ENCODE data around the gene CUBN. TPM values are rescaled to one million over a fixed set of nuclear protein-coding genes. Genes with fewer than 3 reads are reported as not detected.

Gene CUBN
- total and polyA plus RNA-seq, 2 of the 13 experiments (the other 11 are each of a cell fraction or from before 2014, with no cell fraction given) = 0.27 to 0.32 TPM

DNA sequence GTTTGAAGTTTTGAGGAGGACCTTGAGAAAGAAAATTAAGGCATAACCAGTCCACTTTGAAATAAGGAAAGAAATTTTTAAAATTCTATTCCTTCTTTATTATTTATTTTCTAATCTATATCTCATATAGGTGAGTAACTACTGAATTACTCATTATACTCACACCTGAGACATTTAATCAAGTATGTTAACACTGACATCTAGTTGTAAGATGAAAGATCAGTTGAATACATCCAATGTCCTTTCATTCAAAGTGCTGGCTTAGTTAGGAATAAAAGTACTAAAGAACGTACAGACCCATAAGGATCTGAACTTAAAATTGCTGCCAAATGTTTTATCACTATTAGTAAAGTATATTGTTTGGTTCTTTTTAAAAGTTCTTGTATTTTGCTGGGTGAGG, 48.4 kb upstream of the CUBN start (continued):
- TF ChIP-seq ISL2 (CRISPR knock-in tag; IDR thresholded peaks at IDR 0.05) = no peak
- no peak for TF ChIP-seq FOXO1 (CRISPR knock-in tag; IDR thresholded peaks at IDR 0.05)
- no peak for TF ChIP-seq RBM39 (IDR thresholded peaks at IDR 0.05; ENCODE audit: low read depth, low read length, poor library complexity, severe bottlenecking)
- TF ChIP-seq TCF7L2 (IDR thresholded peaks at IDR 0.05; ENCODE audit: low read depth, low read length) = no peak

DNA sequence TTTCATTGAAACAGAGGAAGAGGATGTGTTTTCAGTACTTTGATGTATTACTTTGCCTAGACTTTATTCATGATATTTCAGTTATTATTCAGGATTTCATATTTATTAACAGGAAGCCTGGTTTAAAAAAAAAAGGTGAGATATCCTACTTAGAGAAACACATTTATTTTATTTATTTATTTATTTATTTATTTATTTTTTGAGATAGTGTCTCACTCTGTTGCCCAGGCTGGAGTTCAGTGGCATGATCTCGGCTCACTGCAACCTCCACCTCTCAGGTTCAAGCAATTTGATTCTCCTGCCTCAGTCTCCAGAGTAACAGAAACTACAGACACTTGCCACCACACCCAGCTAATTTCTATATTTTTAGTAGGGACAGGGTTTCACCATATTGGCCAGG, 47.4 kb upstream of the CUBN start:
- POLR2A ChIA-PET = no interaction called here
- intact Hi-C loops (cut with micrococcal nuclease; ENCODE audit: unreplicated experiment) = no loop called here
- TF ChIP-seq ARHGAP35 (CRISPR knock-in tag; IDR thresholded peaks at IDR 0.05; ENCODE audit: borderline replicate concordance) = no peak
- TF ChIP-seq, protein P1, sequence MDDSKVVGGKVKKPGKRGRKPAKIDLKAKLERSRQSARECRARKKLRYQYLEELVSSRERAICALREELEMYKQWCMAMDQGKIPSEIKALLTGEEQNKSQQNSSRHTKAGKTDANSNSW (CRISPR knock-in tag; IDR thresholded peaks at IDR 0.05; ENCODE audit: borderline replicate concordance) = no peak
- TF ChIP-seq ZNF180 (CRISPR knock-in tag; IDR thresholded peaks at IDR 0.05; ENCODE audit: borderline replicate concordance, low read depth) = no peak
- TF ChIP-seq, protein P2, sequence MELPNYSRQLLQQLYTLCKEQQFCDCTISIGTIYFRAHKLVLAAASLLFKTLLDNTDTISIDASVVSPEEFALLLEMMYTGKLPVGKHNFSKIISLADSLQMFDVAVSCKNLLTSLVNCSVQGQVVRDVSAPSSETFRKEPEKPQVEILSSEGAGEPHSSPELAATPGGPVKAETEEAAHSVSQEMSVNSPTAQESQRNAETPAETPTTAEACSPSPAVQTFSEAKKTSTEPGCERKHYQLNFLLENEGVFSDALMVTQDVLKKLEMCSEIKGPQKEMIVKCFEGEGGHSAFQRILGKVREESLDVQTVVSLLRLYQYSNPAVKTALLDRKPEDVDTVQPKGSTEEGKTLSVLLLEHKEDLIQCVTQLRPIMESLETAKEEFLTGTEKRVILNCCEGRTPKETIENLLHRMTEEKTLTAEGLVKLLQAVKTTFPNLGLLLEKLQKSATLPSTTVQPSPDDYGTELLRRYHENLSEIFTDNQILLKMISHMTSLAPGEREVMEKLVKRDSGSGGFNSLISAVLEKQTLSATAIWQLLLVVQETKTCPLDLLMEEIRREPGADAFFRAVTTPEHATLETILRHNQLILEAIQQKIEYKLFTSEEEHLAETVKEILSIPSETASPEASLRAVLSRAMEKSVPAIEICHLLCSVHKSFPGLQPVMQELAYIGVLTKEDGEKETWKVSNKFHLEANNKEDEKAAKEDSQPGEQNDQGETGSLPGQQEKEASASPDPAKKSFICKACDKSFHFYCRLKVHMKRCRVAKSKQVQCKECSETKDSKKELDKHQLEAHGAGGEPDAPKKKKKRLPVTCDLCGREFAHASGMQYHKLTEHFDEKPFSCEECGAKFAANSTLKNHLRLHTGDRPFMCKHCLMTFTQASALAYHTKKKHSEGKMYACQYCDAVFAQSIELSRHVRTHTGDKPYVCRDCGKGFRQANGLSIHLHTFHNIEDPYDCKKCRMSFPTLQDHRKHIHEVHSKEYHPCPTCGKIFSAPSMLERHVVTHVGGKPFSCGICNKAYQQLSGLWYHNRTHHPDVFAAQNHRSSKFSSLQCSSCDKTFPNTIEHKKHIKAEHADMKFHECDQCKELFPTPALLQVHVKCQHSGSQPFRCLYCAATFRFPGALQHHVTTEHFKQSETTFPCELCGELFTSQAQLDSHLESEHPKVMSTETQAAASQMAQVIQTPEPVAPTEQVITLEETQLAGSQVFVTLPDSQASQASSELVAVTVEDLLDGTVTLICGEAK (IDR thresholded peaks at IDR 0.05) = no peak
- TF ChIP-seq, protein P2 (CRISPR knock-in tag; IDR thresholded peaks at IDR 0.05) = no peak
- TF ChIP-seq JARID2 (CRISPR knock-in tag; IDR thresholded peaks at IDR 0.05; ENCODE audit: insufficient replicate concordance) = no peak
- no peak for TF ChIP-seq REL (CRISPR knock-in tag; conservative IDR thresholded peaks at IDR 0.05)
- TF ChIP-seq KDM5B (CRISPR knock-in tag; IDR thresholded peaks at IDR 0.05; ENCODE audit: borderline replicate concordance) = no peak
- no peak for TF ChIP-seq ZNF713 (CRISPR knock-in tag; IDR thresholded peaks at IDR 0.05)
- TF ChIP-seq ZNF432 (CRISPR knock-in tag; IDR thresholded peaks at IDR 0.05; ENCODE audit: borderline replicate concordance) = no peak
- TF ChIP-seq MTA3 (CRISPR knock-in tag; IDR thresholded peaks at IDR 0.05) = no peak

More for the DNA sequence above, 47.4 kb upstream of the CUBN start:
- in situ Hi-C loops (cut with HindIII; ENCODE audit: extremely low pct_ligation_motif_present, low pct_unique_long_range_greater_than_20kb) = no loop called here
- Histone ChIP-seq H3K27me3 (ENCODE audit: control insufficient read depth in 1 of 2, insufficient read depth in 2 of 2, low read length in 2 of 2) (no peaks in the 10 kb centered on the region; a peak in 1 of 5 replicates), H3K4me2 (ENCODE audit: low read depth, low read length) (no peak overlapping the region), H3K4me1 (ENCODE audit: insufficient read depth, low read length) (no peaks in the 10 kb centered on the region), H4K20me1 (ENCODE audit: insufficient read depth, low read length) (no peaks in the 10 kb centered on the region; the same call in 1 of the 2 replicates), H3K9me3 (ENCODE audit: low read length) (no peaks in the 10 kb centered on the region), H3K79me2 (ENCODE audit: insufficient read depth, low read length) (no peaks in the 10 kb centered on the region), H3K9ac (ENCODE audit: insufficient read depth, low read depth, low read length) (no peak overlapping the region), H3K4me3 (replicated peaks in 1 of 3; ENCODE audit: insufficient read depth in 1 of 3, low read depth in 2 of 3, low read length in 3 of 3) (no peak overlapping the region), H3K36me3 (replicated peaks in 1 of 2; ENCODE audit: control insufficient read depth in 1 of 2, insufficient read depth in 2 of 2, low read length in 2 of 2) (no peaks in the 10 kb centered on the region), H2AFZ (ENCODE audit: low read length) (no peak overlapping the region), H3K27ac (ENCODE audit: extremely low read length, insufficient read depth, low read length) (no peak overlapping the region)
- CTCF ChIA-PET (ENCODE audit: low intra/inter-chr PET ratio, low total read pairs) = no interaction called here
- BruUV-seq (replicated peaks) = no TSS peak
- DNase-seq (ENCODE audit: low spot score) (no peak), ATAC-seq (no peak), FAIRE-seq (no peak)
- 76% methylated on average over 1 of the region's 1 CpG for WGBS (ENCODE audit: low lambda C conversion rate)
